Fibroblast of lung (primary cell): ENCODE results near the gene DYRK2. TPM values are rescaled to one million over a fixed set of nuclear protein-coding genes. Genes with fewer than 3 reads are reported as not detected.

Experiments used
- DNase-seq, 2 donors: peaks; one replicate each; pipeline versions ENCODE4 v3.0.0 to v3.0.0-alpha.2; 2010; ENCODE audit warnings: low read depth in 2 of 2
- H2AFZ ChIP-seq: 2 replicates; pipeline ENCODE4 v1.5.1; 2012; ENCODE audit warnings: low read length, control low read depth, inconsistent platforms
- H3K27ac ChIP-seq: 2 replicates; pipeline ENCODE4 v1.5.1; 2011; ENCODE audit warnings: low read length, control low read depth; ENCODE audit not compliant: insufficient read depth
- H3K27me3 ChIP-seq: 2 replicates; pipeline ENCODE4 v1.5.1; 2011; ENCODE audit warnings: mild to moderate bottlenecking, low read length; ENCODE audit not compliant: control insufficient read depth, insufficient read depth
- H3K36me3 ChIP-seq: 2 replicates; pipeline ENCODE4 v1.5.1; 2011; ENCODE audit warnings: low read length; ENCODE audit not compliant: control insufficient read depth, insufficient read depth
- H3K4me1 ChIP-seq: 2 replicates; pipeline ENCODE4 v1.5.1; 2011; ENCODE audit warnings: low read length; ENCODE audit not compliant: control insufficient read depth, insufficient read depth; ENCODE audit errors: extremely low read depth
- H3K4me2 ChIP-seq: 2 replicates; pipeline ENCODE4 v1.5.1; 2011; ENCODE audit warnings: low read length, control low read depth; ENCODE audit not compliant: insufficient read depth; ENCODE audit errors: extremely low read depth
- H3K4me3 ChIP-seq, 4 experiments: fragments of 200-600 bp in 1 of 4; sonication (generic) in 1 of 4; replicated peaks in 1 of 4; 2 replicates each; pipeline ENCODE4 v1.5.1; 2011 to 2016; ENCODE audit warnings: low read length in 4 of 4, low read depth in 3 of 4, mild to moderate bottlenecking in 3 of 4, control low read depth in 2 of 4, inconsistent platforms in 1 of 4, mixed read lengths in 1 of 4; ENCODE audit not compliant: insufficient read depth in 1 of 4; ENCODE audit errors: control extremely low read depth in 1 of 4
- H3K79me2 ChIP-seq: 2 replicates; pipeline ENCODE4 v1.5.1; 2012; ENCODE audit warnings: mild to moderate bottlenecking, low read length, inconsistent platforms; ENCODE audit not compliant: control insufficient read depth, insufficient read depth
- H3K9ac ChIP-seq: 2 replicates; pipeline ENCODE4 v1.5.1; 2011; ENCODE audit warnings: mild to moderate bottlenecking, low read length, control low read depth; ENCODE audit not compliant: insufficient read depth
- H3K9me3 ChIP-seq: 2 replicates; pipeline ENCODE4 v1.5.1; 2012; ENCODE audit warnings: low read depth, low read length; ENCODE audit not compliant: control insufficient read depth, insufficient read depth
- H4K20me1 ChIP-seq: 2 replicates; pipeline ENCODE4 v1.5.1; 2011; ENCODE audit warnings: low read length; ENCODE audit not compliant: control insufficient read depth, insufficient read depth; ENCODE audit errors: extremely low read depth
- EZH2 ChIP-seq: IDR thresholded peaks from 2 replicates; pipeline ENCODE4 v1.5.1; 2012; ENCODE audit warnings: low read length, control low read depth, mild to moderate bottlenecking; ENCODE audit errors: missing control alignments
- polyA plus RNA-seq, 2 donors: library from polyadenylated mRNA; depleted of rRNA in 1 of 2; stranded (reverse) in 1 of 2; unstranded in 1 of 2; fragments of >200 nt; gene quantifications; 2 replicates each; pipeline ENCODE4 v1.2.1, GENCODE V29; 2011 to 2012; ENCODE audit warnings: missing spikeins in 1 of 2
- total RNA-seq: library from RNA; depleted of rRNA; stranded (reverse); fragments of >200 nt; gene quantifications from 2 replicates; pipeline ENCODE4 v1.2.1, GENCODE V29; 2014
- TF ChIP-seq, protein P1 (sequence below), 2 donors: IDR thresholded peaks in 1 of 2; conservative IDR thresholded peaks in 1 of 2; 1 replicate in 1 of 2; 2 replicates in 1 of 2; pipeline ENCODE4 v1.5.1; 2011 to 2012; ENCODE audit warnings: low read length in 2 of 2, control low read depth in 1 of 2, inconsistent platforms in 1 of 2, low read depth in 1 of 2, mild to moderate bottlenecking in 1 of 2

The DYRK2 gene
- total and polyA plus RNA-seq, 2 donors (not counting 1 experiment from before 2014, with no cell fraction given), result 18.7 to 22.5 TPM

DNA sequence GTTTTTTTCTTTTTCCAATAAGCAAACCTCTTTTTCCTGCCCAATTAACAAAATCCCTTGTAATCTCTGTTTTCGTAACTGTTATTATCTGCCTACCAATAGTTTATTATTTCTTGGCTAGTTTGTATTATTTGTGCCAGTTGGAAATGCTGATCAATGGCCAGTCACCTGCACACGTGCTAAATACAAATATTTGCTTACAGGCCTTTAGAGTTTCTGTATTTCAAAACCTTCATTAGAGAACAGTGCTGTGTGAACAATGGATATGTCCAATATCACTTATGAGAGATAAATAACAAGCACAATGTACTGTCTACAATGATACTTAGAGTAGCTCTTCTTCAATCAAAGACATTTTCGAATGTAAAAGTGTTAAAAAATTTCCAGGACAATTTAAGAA lies 10.8 kb upstream of the DYRK2 start:
- no peaks in the 10 kb centered on the region for H3K4me1 ChIP-seq
- H3K27me3 ChIP-seq, result no peaks in the 10 kb centered on the region
- no peak overlapping the region for H3K4me2 ChIP-seq
- H3K4me3 ChIP-seq, result no peak overlapping the region
- no peak for TF ChIP-seq EZH2
- TF ChIP-seq, protein P1, sequence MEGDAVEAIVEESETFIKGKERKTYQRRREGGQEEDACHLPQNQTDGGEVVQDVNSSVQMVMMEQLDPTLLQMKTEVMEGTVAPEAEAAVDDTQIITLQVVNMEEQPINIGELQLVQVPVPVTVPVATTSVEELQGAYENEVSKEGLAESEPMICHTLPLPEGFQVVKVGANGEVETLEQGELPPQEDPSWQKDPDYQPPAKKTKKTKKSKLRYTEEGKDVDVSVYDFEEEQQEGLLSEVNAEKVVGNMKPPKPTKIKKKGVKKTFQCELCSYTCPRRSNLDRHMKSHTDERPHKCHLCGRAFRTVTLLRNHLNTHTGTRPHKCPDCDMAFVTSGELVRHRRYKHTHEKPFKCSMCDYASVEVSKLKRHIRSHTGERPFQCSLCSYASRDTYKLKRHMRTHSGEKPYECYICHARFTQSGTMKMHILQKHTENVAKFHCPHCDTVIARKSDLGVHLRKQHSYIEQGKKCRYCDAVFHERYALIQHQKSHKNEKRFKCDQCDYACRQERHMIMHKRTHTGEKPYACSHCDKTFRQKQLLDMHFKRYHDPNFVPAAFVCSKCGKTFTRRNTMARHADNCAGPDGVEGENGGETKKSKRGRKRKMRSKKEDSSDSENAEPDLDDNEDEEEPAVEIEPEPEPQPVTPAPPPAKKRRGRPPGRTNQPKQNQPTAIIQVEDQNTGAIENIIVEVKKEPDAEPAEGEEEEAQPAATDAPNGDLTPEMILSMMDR (conservative IDR thresholded peaks at IDR 0.05 in 1 of 2, IDR thresholded peaks at IDR 0.05 in 1 of 2; ENCODE audit: low read depth in 1 of 2, low read length in 2 of 2), result no peak
- H4K20me1 ChIP-seq, result no peaks in the 10 kb centered on the region
- no peak for DNase-seq
- no peak overlapping the region for H3K27ac ChIP-seq
- no peak overlapping the region for H2AFZ ChIP-seq
- H3K36me3 ChIP-seq, result no peaks in the 10 kb centered on the region
- H3K9me3 ChIP-seq, result no peaks in the 10 kb centered on the region
- no peaks in the 10 kb centered on the region for H3K79me2 ChIP-seq
- H3K9ac ChIP-seq, result no peak overlapping the region

DNA sequence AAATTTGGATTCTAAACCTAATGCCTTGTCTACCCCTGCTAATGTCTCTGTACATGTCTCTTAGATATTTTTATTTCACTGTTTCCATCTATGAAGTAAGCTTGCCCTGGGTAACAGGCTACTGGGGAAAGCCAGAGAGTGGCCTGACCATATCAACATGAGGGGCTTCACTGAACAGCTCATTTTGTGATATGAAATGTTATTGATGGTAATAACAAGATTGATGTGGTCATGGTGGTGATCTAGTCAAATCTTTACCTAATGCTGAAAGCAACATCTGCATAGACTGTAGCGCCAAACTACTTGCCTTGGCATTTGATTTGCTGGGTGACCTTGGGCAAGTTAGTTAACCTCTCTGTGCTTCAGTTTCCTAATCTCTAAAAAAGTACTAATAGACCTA lies 9.9 kb upstream of the DYRK2 start:
- TF ChIP-seq, protein P1 (conservative IDR thresholded peaks at IDR 0.05 in 1 of 2, IDR thresholded peaks at IDR 0.05 in 1 of 2; ENCODE audit: low read depth in 1 of 2, low read length in 2 of 2), result no peak
- no peak for TF ChIP-seq EZH2
- Histone ChIP-seq H2AFZ (no peak overlapping the region), H3K9ac (no peak overlapping the region), H3K4me1 (no peaks in the 10 kb centered on the region), H4K20me1 (no peaks in the 10 kb centered on the region), H3K79me2 (no peaks in the 10 kb centered on the region), H3K27ac (no peak overlapping the region), H3K36me3 (no peaks in the 10 kb centered on the region), H3K27me3 (no peaks in the 10 kb centered on the region), H3K9me3 (no peaks in the 10 kb centered on the region), H3K4me3 (no peak overlapping the region), H3K4me2 (no peak overlapping the region)
- no peak for DNase-seq

DNA sequence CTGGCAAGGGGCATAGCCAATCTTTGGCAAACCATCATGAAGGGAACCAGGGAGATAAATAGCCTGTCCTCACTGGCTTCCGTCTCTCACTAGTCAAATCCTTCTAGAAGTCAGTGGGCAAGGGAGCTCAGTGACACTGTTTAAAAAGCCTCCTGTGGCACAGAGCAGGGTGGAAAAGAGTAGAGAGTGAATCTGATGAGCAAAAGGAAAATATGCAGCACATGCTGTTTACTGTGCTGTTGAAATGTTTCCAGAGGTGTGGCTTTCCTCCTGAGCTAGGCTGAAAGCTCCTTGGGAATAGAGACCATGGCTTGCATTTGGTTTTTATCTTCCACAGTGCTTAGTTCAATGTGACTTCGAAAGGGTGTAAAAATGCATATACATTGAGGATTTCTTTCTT lies 7.7 kb upstream of the DYRK2 start:
- H3K27ac ChIP-seq, result no peak overlapping the region
- no peak overlapping the region for H3K9ac ChIP-seq
- H3K9me3 ChIP-seq, result no peaks in the 10 kb centered on the region
- no peak overlapping the region for H3K4me3 ChIP-seq
- TF ChIP-seq, protein P1 (conservative IDR thresholded peaks at IDR 0.05 in 1 of 2, IDR thresholded peaks at IDR 0.05 in 1 of 2; ENCODE audit: low read depth in 1 of 2, low read length in 2 of 2), result no peak
- no peak for TF ChIP-seq EZH2
- DNase-seq, result no peak
- no peaks in the 10 kb centered on the region for H3K79me2 ChIP-seq
- H2AFZ ChIP-seq, result no peak overlapping the region
- H3K36me3 ChIP-seq, result no peaks in the 10 kb centered on the region
- H3K27me3 ChIP-seq, result no peaks in the 10 kb centered on the region
- no peaks in the 10 kb centered on the region for H4K20me1 ChIP-seq
- no peaks in the 10 kb centered on the region for H3K4me1 ChIP-seq
- no peak overlapping the region for H3K4me2 ChIP-seq
